ENCODE measurements around the gene SEPTIN12.

DNA sequence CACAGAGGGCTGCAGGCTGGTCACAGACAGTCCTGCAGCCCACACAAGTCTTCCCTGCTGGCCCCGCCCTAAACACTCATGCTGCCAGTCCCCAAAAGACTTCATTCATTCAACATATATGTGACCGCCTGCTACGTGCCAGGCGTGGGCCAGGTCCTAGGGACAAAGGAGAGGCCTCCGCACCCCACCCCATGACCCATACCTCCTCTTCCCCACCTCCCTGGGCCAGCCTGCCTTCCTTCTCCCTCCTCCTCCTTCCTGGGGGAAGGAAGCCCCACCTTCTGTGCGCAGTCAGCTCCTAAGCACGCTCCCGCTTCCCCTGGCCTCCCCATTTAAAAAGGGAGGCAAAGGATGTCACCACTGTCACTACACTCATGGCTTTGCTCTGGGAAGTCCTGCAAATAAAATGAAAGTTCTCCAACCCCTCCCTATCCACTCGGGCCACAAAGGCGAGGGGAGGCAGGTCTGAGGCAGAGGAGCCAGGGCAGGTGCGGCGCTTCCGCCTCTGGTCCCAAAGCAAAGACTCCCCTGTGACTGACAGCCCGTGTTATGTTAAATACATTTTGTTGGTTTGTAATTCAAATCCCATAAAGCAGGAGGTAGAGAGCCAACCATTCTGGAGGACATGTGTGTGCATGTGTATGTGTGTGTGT, 44.8 kb downstream of the SEPTIN12 start:
- TF ChIP-seq, protein P1, sequence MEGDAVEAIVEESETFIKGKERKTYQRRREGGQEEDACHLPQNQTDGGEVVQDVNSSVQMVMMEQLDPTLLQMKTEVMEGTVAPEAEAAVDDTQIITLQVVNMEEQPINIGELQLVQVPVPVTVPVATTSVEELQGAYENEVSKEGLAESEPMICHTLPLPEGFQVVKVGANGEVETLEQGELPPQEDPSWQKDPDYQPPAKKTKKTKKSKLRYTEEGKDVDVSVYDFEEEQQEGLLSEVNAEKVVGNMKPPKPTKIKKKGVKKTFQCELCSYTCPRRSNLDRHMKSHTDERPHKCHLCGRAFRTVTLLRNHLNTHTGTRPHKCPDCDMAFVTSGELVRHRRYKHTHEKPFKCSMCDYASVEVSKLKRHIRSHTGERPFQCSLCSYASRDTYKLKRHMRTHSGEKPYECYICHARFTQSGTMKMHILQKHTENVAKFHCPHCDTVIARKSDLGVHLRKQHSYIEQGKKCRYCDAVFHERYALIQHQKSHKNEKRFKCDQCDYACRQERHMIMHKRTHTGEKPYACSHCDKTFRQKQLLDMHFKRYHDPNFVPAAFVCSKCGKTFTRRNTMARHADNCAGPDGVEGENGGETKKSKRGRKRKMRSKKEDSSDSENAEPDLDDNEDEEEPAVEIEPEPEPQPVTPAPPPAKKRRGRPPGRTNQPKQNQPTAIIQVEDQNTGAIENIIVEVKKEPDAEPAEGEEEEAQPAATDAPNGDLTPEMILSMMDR (IDR thresholded peaks at IDR 0.05; ENCODE audit: poor library complexity, severe bottlenecking), result no peak
- TF ChIP-seq SMC3 (conservative IDR thresholded peaks at IDR 0.05; ENCODE audit: poor library complexity), result no peak
- no peak for TF ChIP-seq POLR2AphosphoS5 (IDR thresholded peaks at IDR 0.05)
- TF ChIP-seq REST (IDR thresholded peaks at IDR 0.05; ENCODE audit: borderline replicate concordance), result no peak
- no peak for TF ChIP-seq TAF1 (IDR thresholded peaks at IDR 0.05; ENCODE audit: low read depth)
- TF ChIP-seq RAD21 (conservative IDR thresholded peaks at IDR 0.05), result no peak
- TF ChIP-seq EP300 (conservative IDR thresholded peaks at IDR 0.05; ENCODE audit: poor library complexity, severe bottlenecking), result no peak

All from neural cell (in vitro differentiated cells).